Uterus (tissue), 4 donors: ENCODE measurements around the gene CEP72. TPM values are rescaled to one million over a fixed set of nuclear protein-coding genes. Genes with fewer than 3 reads are reported as not detected.

Experiments used
- DNase-seq, 2 donors: peaks; one replicate each; pipeline ENCODE4 v3.0.0-alpha.2; 2019 to 2020
- H3K27ac ChIP-seq, 2 donors: fragments of 200-600 bp; sonication (generic); 1 replicate in 1 of 2; 2 replicates in 1 of 2; pipeline ENCODE4 v1.5.1; 2016 to 2018
- H3K27me3 ChIP-seq, 2 donors: fragments of 200-600 bp; sonication (generic); one replicate each; pipeline ENCODE4 v1.5.1; 2018 to 2019; ENCODE audit warnings: control low read depth in 1 of 2
- H3K36me3 ChIP-seq, 2 donors: fragments of 200-600 bp; sonication (generic); one replicate each; pipeline ENCODE4 v1.5.1; 2019; ENCODE audit warnings: control low read depth in 1 of 2
- H3K4me1 ChIP-seq, 2 donors: fragments of 200-600 bp; sonication (generic); one replicate each; pipeline ENCODE4 v1.5.1; 2018 to 2019; ENCODE audit warnings: control low read depth in 1 of 2
- H3K4me3 ChIP-seq, 2 donors: fragments of 200-600 bp; sonication (generic); 1 replicate in 1 of 2; 2 replicates in 1 of 2; pipeline ENCODE4 v1.5.1; 2018 to 2019; ENCODE audit warnings: mild to moderate bottlenecking in 1 of 2
- H3K9me3 ChIP-seq, 2 donors: fragments of 200-600 bp; sonication (generic); one replicate each; pipeline ENCODE4 v1.5.1; 2019; ENCODE audit warnings: control low read depth in 1 of 2
- CTCF ChIP-seq, 4 experiments: fragments of 200-600 bp in 2 of 4; fragments of 450-650 bp in 2 of 4; sonication (generic) in 2 of 4; IDR thresholded peaks; one replicate each; pipeline ENCODE4 v1.5.1; 2016 to 2019; ENCODE audit warnings: antibody characterized with exemption in 4 of 4, mild to moderate bottlenecking in 2 of 4, moderate library complexity in 1 of 4
- POLR2A ChIP-seq, 2 donors: fragments of 450-650 bp; IDR thresholded peaks; one replicate each; pipeline ENCODE4 v1.6.1; 2016; ENCODE audit warnings: antibody characterized with exemption in 2 of 2, mild to moderate bottlenecking in 1 of 2, moderate library complexity in 1 of 2
- intact Hi-C: fragments of 100-400 bp; cut with DNase I; formaldehyde crosslinking; loops from one replicate; pipeline ENCODE4 v1.15.1; 2023; ENCODE audit warnings: low total_unique reads
- total RNA-seq, 4 donors: library from RNA; depleted of rRNA in 3 of 4; stranded (reverse); fragments of >200 nt in 3 of 4; gene quantifications; one replicate each; pipeline versions ENCODE4 v1.1.0 to v1.2.4, GENCODE V29; 2014 to 2023
- donor health status: DM: yes; HTN: yes; CAD: no.

Gene CEP72
- total RNA-seq, 4 donors from 2014 or later, result 0.26 to 11.9 (median 4.9) TPM

- TF ChIP-seq POLR2A (IDR thresholded peaks at IDR 0.05) (no peak), CTCF (IDR thresholded peaks at IDR 0.05) (no peak)
- no peak overlapping the region for H3K4me3 ChIP-seq
- no peaks in the 10 kb centered on the region for H3K4me1 ChIP-seq
- no peak for DNase-seq
- no peaks in the 10 kb centered on the region for H3K27me3 ChIP-seq
- no peak overlapping the region for H3K27ac ChIP-seq
- H3K36me3 ChIP-seq, result no peaks in the 10 kb centered on the region
- intact Hi-C loops, result no loop called here
- no peaks in the 10 kb centered on the region for H3K9me3 ChIP-seq
Measured at GRCh38 chr5:591746-592145, 20.4 kb upstream of the CEP72 start.

GRCh38 chr5:592158-592557, 20.0 kb upstream of the CEP72 start:
- no peak overlapping the region for H3K27ac ChIP-seq
- no peak overlapping the region for H3K4me3 ChIP-seq
- no peak for TF ChIP-seq POLR2A (IDR thresholded peaks at IDR 0.05)
- no peak for TF ChIP-seq CTCF (IDR thresholded peaks at IDR 0.05)
- H3K36me3 ChIP-seq, result no peaks in the 10 kb centered on the region
- no peaks in the 10 kb centered on the region for H3K4me1 ChIP-seq
- intact Hi-C loops, result no loop called here
- H3K27me3 ChIP-seq, result no peaks in the 10 kb centered on the region
- no peak for DNase-seq
- H3K9me3 ChIP-seq, result no peaks in the 10 kb centered on the region

DNA sequence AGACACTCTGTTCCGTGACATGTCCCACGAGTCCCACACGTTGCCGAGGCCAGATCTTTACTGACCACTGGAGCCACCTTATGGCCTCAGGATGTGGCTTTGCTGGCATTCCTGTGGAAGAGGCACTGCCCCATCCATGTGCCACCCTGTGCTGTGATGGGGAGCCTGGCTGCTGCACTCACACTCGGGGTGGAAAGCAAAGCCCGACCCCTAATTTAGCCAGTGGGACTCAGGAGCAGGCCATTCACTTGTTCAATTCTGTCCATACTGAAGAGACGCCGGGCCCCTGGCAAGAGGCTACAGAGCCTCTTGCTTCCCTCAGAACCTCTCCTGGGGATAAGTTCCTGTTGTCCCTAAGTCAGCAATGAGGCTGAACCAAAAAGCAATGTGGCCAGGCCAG, 18.6 kb upstream of the CEP72 start:
- no peak for DNase-seq
- no peaks in the 10 kb centered on the region for H3K9me3 ChIP-seq
- no peak overlapping the region for H3K27ac ChIP-seq
- no peak overlapping the region for H3K4me3 ChIP-seq
- no peaks in the 10 kb centered on the region for H3K36me3 ChIP-seq
- H3K4me1 ChIP-seq, result no peaks in the 10 kb centered on the region
- H3K27me3 ChIP-seq, result no peaks in the 10 kb centered on the region
- intact Hi-C loops, result no loop called here
- no peak for TF ChIP-seq CTCF (IDR thresholded peaks at IDR 0.05)
- no peak for TF ChIP-seq POLR2A (IDR thresholded peaks at IDR 0.05)

DNA sequence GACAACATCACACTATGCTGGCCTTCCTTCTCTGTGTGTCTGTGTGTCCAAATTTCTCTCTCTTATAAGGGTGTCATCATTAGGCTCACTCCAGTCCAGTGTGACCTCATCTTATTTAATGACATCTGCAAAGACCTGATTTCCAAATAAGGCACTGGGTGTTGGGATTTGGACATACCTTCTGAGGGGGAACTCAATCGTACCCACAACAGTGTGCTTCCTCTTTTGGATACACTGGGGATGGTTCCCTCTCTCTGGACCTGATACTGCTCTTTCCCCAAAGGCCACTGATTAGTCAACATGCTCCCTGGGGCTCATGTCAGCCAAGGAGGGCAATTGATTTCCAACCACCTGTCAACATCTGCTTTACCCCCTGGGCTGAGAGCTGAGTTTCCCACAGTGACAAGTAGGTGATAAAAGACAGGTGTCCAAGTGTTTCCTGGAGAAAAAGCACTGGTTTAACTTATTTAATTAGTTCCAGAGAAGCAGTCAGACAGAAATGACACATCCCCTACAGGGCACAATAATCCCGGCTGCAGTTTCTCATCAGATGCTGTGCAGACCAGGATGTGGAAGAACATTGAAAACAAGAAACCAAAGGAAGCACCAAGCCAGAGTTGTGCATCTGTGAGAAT, 17.8 kb upstream of the CEP72 start:
- H3K36me3 ChIP-seq, result no peaks in the 10 kb centered on the region
- no peaks in the 10 kb centered on the region for H3K27me3 ChIP-seq
- H3K4me1 ChIP-seq, result no peaks in the 10 kb centered on the region
- no peak overlapping the region for H3K4me3 ChIP-seq
- TF ChIP-seq POLR2A (IDR thresholded peaks at IDR 0.05) (no peak), CTCF (IDR thresholded peaks at IDR 0.05) (no peak)
- H3K9me3 ChIP-seq, result no peaks in the 10 kb centered on the region
- no peak for DNase-seq
- intact Hi-C loops, result no loop called here
- no peak overlapping the region for H3K27ac ChIP-seq

DNA sequence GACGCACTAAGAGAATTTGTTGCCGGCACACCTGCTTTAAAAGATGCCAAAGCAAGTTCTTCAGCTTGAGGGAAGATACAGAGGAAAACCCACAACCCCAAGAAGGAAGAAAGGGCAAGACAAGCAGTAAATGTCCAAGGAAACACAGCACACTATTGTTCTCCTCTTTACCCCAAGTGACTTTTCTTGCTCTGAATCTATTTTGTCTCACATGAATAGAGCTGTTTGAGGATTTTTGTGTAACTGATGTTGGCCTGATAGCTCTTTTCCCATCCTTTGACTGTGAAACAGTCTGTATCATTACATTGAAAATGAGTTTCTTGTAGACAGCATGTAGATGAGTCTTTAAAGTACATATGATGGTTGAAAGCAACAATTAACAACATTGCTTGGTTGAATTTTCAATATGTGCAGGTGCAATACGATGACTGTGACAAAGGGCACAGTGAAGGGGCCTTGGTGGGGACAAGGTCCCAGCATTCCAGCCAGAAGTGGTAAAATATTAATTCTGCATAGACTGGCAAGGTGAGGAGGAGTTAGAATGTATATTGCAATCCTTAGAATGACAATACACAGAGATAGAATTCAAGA, 16.8 kb upstream of the CEP72 start:
- H3K9me3 ChIP-seq, result no peaks in the 10 kb centered on the region
- H3K4me1 ChIP-seq, result no peaks in the 10 kb centered on the region
- no peak overlapping the region for H3K27ac ChIP-seq
- no peaks in the 10 kb centered on the region for H3K36me3 ChIP-seq
- H3K4me3 ChIP-seq, result no peak overlapping the region
- no peak for DNase-seq
- TF ChIP-seq CTCF (IDR thresholded peaks at IDR 0.05) (no peak), POLR2A (IDR thresholded peaks at IDR 0.05) (no peak)
- H3K27me3 ChIP-seq, result no peaks in the 10 kb centered on the region
- intact Hi-C loops, result no loop called here
